Jurkat, Clone E6-1 (cell line): ENCODE measurements around the gene MDFI.

Experiments
- DNase-seq: peaks from one replicate; pipeline ENCODE4 v3.0.0-alpha.2; 2011; ENCODE audit warnings: low read depth, low spot score
- H3K4me3 ChIP-seq: 2 replicates; pipeline ENCODE4 v1.5.1; 2011; ENCODE audit warnings: mild to moderate bottlenecking, low read length, control low read depth, moderate library complexity

Gene MDFI

GRCh38 chr6:41657131-41658094 lies 19.1 kb downstream of the MDFI start:
- DNase-seq, result no peak
- H3K4me3 ChIP-seq, result no peak overlapping the region

GRCh38 chr6:41658636-41659035 lies 20.4 kb downstream of the MDFI start:
- H3K4me3 ChIP-seq, result no peak overlapping the region
- no peak for DNase-seq

DNA sequence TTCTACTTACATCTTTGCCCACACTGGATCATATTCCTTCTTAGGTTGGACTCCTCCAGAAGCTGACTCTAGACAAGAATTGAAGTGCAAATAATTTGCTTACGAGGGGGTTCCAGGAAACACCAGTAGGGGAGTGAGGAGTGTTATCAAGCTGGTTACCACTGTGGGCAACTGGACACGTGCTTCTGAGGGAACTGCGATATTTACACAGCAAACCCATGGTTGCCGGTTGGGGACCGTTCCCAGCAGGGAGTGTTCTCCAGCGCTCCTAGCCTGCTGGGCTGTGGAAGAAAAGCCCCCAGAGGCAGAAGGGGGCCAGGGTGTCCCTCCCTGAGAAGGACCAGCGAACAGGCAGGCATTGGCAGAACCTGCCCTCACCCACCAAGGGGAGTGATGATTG lies 21.7 kb downstream of the MDFI start:
- no peak for DNase-seq
- H3K4me3 ChIP-seq, result no peak overlapping the region

GRCh38 chr6:41663568-41663967 lies 25.3 kb downstream of the MDFI start:
- DNase-seq, result no peak
- H3K4me3 ChIP-seq, result no peak overlapping the region

DNA sequence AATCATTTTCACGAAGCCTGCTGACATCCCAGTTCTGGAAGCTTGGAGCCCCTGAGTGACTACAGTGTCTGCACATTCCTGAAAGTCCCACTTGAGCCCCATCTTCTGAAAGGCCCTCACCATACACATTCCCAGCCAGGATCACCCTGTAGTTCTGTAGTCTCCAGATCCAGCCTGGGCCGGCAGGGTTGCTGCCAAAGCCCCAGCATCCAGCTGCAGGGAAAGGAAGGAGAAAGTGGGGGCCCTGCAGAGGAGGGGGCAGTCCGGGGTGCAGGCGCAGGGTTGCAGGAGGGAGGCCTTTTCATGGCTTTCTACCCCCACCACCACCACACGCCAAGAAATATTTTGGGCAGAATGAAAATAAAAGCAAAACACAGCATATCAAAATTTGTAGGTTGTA lies 26.0 kb downstream of the MDFI start:
- DNase-seq, result no peak
- H3K4me3 ChIP-seq, result no peak overlapping the region

DNA sequence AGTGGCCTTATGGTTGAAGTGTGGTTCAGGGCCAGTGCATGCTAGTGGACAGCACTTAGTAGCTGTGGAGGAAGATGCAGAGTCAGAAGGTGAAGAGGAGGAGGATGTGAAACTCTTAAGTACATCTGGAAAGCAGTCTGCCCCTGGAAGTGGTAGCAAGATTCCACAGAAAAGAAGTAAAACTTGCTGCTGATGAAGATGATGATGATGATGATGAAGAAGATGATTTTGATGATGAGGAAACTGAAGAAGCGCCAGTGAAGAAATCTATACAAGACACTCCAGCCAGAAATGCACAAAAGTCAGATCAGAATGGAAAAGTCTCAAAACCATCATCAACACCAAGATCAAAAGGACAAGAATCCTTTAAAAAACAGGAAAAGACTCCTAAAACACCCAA lies 28.9 kb downstream of the MDFI start:
- no peak for DNase-seq
- H3K4me3 ChIP-seq, result no peak overlapping the region

DNA sequence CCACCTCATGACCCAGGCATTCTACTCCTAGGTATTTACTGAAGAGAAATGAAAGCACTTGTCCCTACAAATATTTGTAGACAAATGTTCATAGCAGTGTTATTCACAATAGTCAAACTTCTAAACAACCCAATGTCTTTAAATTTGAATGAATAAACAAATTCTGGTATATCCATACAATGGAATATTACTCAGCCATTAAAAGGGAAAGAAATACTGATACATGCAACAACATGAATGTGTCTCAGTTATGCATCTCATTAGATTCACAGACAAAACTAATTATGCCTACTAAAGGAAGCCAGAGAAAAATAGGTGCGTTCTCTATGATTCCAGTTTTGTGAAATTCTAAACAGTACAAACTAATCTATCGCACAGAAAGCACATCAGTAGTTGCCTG lies 30.7 kb downstream of the MDFI start:
- DNase-seq, result no peak

DNA sequence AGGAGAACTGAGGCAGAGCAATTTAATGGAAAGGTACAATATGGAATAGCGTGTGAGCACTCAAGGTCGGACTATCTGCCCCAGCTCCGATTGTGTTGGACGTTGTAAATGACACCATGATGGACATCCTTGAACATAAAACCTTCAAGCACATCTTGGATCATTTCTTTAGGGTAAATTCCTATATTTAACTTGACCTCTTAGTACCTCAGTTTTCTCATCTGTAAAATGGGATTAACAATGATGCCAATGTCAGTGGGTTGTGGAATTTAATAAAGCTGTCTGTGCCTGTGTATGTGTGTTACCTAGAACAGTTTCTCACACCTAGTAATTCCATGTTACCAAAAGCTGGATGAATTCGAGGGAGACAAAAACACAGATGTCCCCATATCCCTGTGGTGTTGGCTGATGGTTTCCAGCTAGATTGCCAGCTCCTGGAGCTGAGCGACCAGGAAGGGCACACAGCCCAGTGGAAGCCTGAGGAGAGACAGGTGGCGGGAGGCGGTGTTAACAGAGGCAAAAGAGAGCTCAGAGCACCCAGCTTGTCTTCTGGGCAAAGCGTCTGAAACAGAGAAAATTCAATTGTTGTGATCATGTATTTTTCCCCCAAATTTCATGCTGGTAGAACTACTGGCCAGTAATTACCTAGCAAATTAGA lies 32.6 kb downstream of the MDFI start:
- DNase-seq, result no peak
- no peak overlapping the region for H3K4me3 ChIP-seq

More for the DNA sequence above, 30.7 kb downstream of the MDFI start:
- no peak overlapping the region for H3K4me3 ChIP-seq

DNA sequence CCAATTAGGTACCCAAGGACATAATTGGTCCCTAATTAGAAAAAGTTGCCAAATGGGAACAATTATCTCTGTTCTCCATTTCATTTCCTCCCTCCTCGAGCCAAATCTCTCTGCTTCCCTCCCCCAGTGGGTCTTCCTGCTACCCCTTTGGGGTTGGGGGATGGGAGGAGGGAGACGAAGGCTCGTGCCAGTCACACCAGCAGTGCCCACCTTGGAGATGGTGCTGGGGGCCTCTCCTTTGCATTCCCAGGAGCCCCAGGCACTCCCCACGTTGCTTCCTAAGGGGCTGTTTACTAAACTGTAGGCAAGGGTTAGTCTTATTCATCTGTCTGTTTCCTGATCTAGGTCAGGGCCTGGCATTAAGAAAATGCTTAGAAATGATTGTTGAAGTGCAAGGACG lies 33.1 kb downstream of the MDFI start:
- DNase-seq, result no peak
- no peak overlapping the region for H3K4me3 ChIP-seq

DNA sequence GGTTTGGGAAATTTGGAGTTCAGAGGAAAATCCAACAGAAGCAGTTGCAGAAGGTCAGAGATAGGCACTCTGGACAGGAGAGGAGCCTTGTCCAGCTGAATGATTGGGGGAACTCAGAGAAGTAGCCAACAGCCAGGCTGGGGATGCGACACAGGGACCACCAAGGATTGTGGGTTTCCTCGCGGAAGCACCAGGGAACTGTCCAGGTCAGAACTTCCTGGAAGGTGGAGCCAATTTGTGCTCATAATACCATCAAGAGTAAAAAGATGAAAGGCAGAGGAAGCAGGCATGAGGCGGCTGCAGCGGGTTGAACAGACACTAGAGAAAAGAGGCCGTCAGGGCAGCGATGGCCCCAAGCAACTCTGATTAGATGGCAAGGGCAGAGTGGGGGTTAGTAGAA lies 33.7 kb downstream of the MDFI start:
- DNase-seq, result no peak
- H3K4me3 ChIP-seq, result no peak overlapping the region

DNA sequence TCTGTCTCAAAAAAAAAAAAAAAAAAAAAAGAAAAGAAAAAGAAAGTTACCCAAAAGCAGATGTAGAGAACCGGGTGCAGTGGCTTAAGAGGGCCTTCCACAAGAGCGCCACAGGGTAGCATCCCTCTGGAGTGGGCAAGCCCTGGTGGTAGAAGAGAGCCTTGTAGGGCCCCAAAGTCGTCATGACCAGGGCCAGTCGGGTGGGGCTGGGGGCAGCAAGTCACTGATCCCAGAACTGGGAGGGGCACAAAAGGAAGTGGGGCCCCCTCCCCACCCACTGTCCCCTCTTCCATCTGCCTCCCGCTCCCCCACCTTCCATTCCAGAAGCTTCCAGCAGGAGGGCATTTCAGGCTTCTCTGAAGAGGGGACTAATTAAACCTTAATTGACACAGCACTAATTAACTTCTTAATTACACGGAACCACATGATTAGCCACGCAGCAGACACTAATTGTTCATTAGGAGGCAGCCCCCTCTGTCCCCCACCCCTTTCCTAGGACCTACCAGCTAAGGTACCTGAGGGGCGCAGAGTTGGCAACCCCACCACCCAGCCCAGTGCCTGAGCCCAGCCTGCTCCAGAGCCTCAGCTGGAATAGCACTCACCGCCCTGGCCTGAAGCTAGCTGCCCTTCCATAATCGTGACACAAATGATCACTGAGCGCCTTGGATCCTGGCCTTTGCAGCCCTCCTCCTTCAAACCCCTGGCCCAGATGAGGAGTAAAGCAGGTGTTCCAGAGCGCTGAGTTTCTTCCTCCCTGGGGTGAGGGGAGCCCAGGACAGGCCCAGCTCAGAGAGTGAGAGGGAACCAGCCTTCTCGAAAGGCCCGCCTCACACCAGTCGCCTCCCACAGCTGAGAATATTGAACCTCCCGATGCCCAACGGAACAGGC lies 34.8 kb downstream of the MDFI start:
- H3K4me3 ChIP-seq, result no peak overlapping the region
- DNase-seq, result no peak

DNA sequence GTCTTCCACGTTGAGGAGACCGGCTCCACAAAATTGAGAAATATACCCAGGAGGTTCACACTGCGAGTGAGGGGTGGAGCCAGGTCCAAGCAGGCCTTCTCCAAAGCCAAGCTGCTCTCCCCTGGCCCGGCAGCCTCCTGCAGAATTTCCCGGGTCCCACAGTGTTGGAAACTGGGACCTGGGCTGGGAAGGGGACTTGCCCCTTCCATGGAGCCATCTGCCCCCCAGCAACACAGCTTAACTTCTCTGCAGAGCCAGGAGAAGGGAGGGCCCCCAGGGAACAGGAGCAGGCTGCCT lies 35.4 kb downstream of the MDFI start:
- H3K4me3 ChIP-seq, result no peak overlapping the region
- DNase-seq, result no peak

DNA sequence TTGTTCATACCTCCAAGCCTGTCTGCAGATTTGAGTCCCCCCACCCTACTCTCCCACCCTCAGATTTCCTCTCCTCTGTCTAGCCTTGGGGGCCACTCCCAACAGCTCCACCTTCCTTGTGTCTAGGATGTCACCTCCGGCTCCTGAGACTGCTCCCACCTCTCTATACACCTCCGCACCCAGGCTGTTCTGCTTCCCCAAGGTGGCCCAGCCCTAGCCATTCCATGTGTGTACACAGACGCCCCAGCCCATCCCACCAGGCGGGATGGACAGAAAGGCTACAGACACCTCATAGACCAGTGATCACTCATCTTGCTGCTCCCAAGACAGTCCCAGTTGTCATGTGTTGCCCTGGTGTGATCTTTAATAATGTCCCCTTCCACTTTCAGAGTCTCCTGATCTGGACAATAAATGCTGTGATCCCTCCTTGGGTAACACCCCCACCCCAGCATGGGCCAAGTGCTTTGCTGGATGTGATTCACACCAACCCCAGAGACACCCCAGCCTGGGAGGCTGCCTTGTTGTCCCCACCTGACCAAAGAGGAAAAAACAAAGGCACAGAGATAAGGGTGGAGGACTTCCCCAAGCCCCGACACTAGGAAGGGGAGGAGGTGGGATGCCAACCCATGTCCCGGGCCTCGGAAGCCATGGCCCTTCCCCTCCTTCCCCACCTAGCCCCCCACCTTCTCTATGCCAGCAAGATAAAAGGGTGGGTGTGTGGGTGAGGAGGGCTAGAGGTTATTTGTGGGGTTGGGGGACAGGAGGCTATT lies 36.1 kb downstream of the MDFI start:
- DNase-seq, result no peak
- H3K4me3 ChIP-seq, result no peak overlapping the region

GRCh38 chr6:41675176-41675775 lies 37.0 kb downstream of the MDFI start:
- no peak overlapping the region for H3K4me3 ChIP-seq
- DNase-seq, result no peak

DNA sequence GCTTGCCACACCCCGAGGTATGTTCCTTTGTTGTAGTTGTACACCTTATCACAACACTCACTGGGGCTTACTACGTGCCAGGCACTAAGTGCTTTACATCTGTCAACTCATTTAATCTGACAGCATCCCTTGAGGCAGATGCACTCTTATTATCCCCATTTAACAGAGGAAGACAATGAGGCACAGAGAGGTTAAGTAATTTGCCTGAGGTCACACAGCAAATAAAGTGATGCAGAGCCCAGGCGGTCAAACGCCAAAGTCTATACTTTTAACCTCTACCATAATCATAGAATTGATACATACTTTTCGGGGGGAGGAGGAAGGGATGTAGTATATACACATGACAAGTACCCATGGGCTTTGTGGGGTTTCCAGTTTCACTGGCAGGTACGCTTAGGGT lies 37.7 kb downstream of the MDFI start:
- H3K4me3 ChIP-seq, result no peak overlapping the region
- DNase-seq, result no peak

GRCh38 chr6:41676431-41676830 lies 38.2 kb downstream of the MDFI start:
- no peak overlapping the region for H3K4me3 ChIP-seq
- DNase-seq, result no peak

DNA sequence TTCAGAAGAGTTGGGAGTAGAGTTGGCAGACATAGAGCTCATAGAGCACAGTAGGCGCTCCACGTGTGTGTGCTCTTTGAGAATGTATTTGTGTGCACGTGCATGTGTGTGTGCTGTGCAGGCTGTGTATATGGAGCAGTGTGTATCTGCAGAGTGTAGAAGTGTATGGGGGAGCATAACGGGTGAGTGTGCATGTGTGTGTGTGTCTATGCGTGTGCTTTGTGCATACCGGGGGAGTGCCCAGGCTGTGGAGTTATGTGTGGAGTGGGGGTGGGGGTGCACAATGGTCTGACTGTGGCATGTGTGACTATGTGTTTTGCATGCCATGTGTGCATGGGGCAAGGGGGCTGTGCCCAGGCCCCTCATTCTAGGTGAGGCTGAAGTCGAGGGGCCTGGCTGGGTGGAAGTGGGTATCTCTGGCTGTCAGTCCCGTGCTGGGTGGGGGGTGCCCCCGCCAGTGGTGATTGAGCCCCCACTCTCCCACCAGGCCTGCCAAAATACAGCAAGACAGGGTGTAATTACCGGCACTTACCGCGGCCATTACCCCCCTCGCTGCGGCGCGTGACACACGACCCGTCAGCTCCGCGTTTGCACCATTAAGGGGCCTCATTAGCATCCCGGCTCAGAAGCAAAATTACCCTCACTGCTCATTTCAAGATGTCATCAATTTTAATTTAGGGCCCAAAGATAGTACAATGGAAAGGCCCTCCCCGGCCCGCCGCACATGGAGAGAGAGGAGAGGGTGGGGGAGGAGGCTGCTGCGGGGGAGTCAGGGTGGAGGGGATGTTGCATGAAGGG lies 39.1 kb downstream of the MDFI start:
- H3K4me3 ChIP-seq, result no peak overlapping the region
- no peak for DNase-seq

GRCh38 chr6:41678511-41679084 lies 40.3 kb downstream of the MDFI start:
- no peak overlapping the region for H3K4me3 ChIP-seq
- no peak for DNase-seq
